Hypothalamus (tissue), 51 donors: ENCODE measurements around the gene TRIP4.
A peak's percentile ranks its signal among the peaks of the same experiment; 100 is the strongest.

ENCODE experiments used
- DNase-seq, 51 donors: peaks; one replicate each; lab custom pipeline; 2025; lab: John Stamatoyannopoulos, UW

TRIP4 gene

GRCh38 chr15:64443747-64444621 lies 56.3 kb downstream of the TRIP4 start:
- peak in 1 of 51 donors; percentile 40 for DNase-seq

GRCh38 chr15:64444836-64445235 lies 57.2 kb downstream of the TRIP4 start:
- no peak for DNase-seq

GRCh38 chr15:64447536-64448315 lies 60.1 kb downstream of the TRIP4 start:
- no peak for DNase-seq

- DNase-seq, result peak in 30 of 51 donors; percentile 6 to 76 (median 30)
Measured at GRCh38 chr15:64452988-64453688, 65.5 kb downstream of the TRIP4 start.

- no peak for DNase-seq
Measured at GRCh38 chr15:64453689-64454037, 66.0 kb downstream of the TRIP4 start.

- no peak for DNase-seq
Measured at GRCh38 chr15:64454282-64454681, 66.6 kb downstream of the TRIP4 start.

- DNase-seq, result peak in 4 of 51 donors; percentile 4 to 21 (median 6)
Measured at GRCh38 chr15:64455961-64456371, 68.3 kb downstream of the TRIP4 start.

- DNase-seq, result no peak
Measured at GRCh38 chr15:64456634-64457108, 69.0 kb downstream of the TRIP4 start.

- no peak for DNase-seq
Measured at GRCh38 chr15:64459066-64459781, 71.6 kb downstream of the TRIP4 start.

GRCh38 chr15:64460206-64460723 lies 72.6 kb downstream of the TRIP4 start, which contains the start of gene ZNF609:
ZNF609 (plus strand) TSS chr15:64460578; CDS start chr15:64499420, 38,842 bp downstream.
- peak; percentile 47 to 94 (median 84) for DNase-seq

- DNase-seq, result peak in 36 of 51 donors; percentile 8 to 77 (median 42)
Measured at GRCh38 chr15:64460724-64461720, 73.4 kb downstream of the TRIP4 start.

- DNase-seq, result peak in 30 of 51 donors; percentile 6 to 73 (median 28)
Measured at GRCh38 chr15:64461721-64462162, 74.1 kb downstream of the TRIP4 start.

GRCh38 chr15:64462492-64462891 lies 74.9 kb downstream of the TRIP4 start:
- DNase-seq, result no peak

- peak in 1 of 51 donors; percentile 2 for DNase-seq
Measured at GRCh38 chr15:64464276-64465005, 76.8 kb downstream of the TRIP4 start.

- peak in 1 of 51 donors; percentile 28 for DNase-seq
Measured at GRCh38 chr15:64466408-64467141, 78.9 kb downstream of the TRIP4 start.

- no peak for DNase-seq
Measured at GRCh38 chr15:64472161-64472560, 84.5 kb downstream of the TRIP4 start.

GRCh38 chr15:64474846-64475245 lies 87.2 kb downstream of the TRIP4 start:
- DNase-seq, result no peak
